ENCODE measurements around the gene DOCK2.

DOCK2 gene

GRCh38 chr5:169971780-169972179 lies 334.7 kb downstream of the DOCK2 start:
- DNase-seq (ENCODE audit: low spot score), result no peak
- in situ Hi-C loops (cut with MboI; ENCODE audit: low pct_unique_long_range_greater_than_20kb, low sequenced_read_pairs, unreplicated experiment), result no loop called here

GRCh38 chr5:169973056-169973455 lies 336.0 kb downstream of the DOCK2 start:
- DNase-seq (ENCODE audit: low spot score), result no peak
- no peak for TF ChIP-seq CTCF (IDR thresholded peaks at IDR 0.05; ENCODE audit: extremely low read depth, insufficient read depth, missing control alignments)
- in situ Hi-C loops (cut with MboI; ENCODE audit: low pct_unique_long_range_greater_than_20kb, low sequenced_read_pairs, unreplicated experiment), result no loop called here

More at GRCh38 chr5:169971780-169972179, 334.7 kb downstream of the DOCK2 start:
- no peak for TF ChIP-seq CTCF (IDR thresholded peaks at IDR 0.05; ENCODE audit: extremely low read depth, insufficient read depth, missing control alignments)

- in situ Hi-C loops (cut with MboI; ENCODE audit: low pct_unique_long_range_greater_than_20kb, low sequenced_read_pairs, unreplicated experiment), result no loop called here
- no peak for DNase-seq (ENCODE audit: low spot score)
- TF ChIP-seq CTCF (IDR thresholded peaks at IDR 0.05; ENCODE audit: extremely low read depth, insufficient read depth, missing control alignments), result no peak
Observed at GRCh38 chr5:169974121-169974770, 337.2 kb downstream of the DOCK2 start.

GRCh38 chr5:169978714-169979113 lies 341.6 kb downstream of the DOCK2 start:
- TF ChIP-seq CTCF (IDR thresholded peaks at IDR 0.05; ENCODE audit: extremely low read depth, insufficient read depth, missing control alignments), result no peak
- in situ Hi-C loops (cut with MboI; ENCODE audit: low pct_unique_long_range_greater_than_20kb, low sequenced_read_pairs, unreplicated experiment), result no loop called here
- no peak for DNase-seq (ENCODE audit: low spot score)

GRCh38 chr5:169979871-169980270 lies 342.8 kb downstream of the DOCK2 start:
- in situ Hi-C loops (cut with MboI; ENCODE audit: low pct_unique_long_range_greater_than_20kb, low sequenced_read_pairs, unreplicated experiment), result no loop called here
- DNase-seq (ENCODE audit: low spot score), result no peak
- no peak for TF ChIP-seq CTCF (IDR thresholded peaks at IDR 0.05; ENCODE audit: extremely low read depth, insufficient read depth, missing control alignments)

GRCh38 chr5:169980418-169981053 lies 343.5 kb downstream of the DOCK2 start, which contains the start of gene INSYN2B:
Gene INSYN2B, minus strand, starts transcription at chr5:169980495. Its CDS starts 96,597 bp downstream, at chr5:169883898.
- peak; percentile 27 for DNase-seq (ENCODE audit: low spot score)
- TF ChIP-seq CTCF (IDR thresholded peaks at IDR 0.05; ENCODE audit: extremely low read depth, insufficient read depth, missing control alignments), result peak; percentile 53
- in situ Hi-C loops (cut with MboI; ENCODE audit: low pct_unique_long_range_greater_than_20kb, low sequenced_read_pairs, unreplicated experiment), result no loop called here

Data from GM13977 (cell line).